ENCODE results near the gene ADAMTS15. TPM values are rescaled to one million over a fixed set of nuclear protein-coding genes. Genes with fewer than 3 reads are reported as not detected.

The ADAMTS15 gene
- polyA plus RNA-seq, 1 experiment, result 5.6 TPM

DNA sequence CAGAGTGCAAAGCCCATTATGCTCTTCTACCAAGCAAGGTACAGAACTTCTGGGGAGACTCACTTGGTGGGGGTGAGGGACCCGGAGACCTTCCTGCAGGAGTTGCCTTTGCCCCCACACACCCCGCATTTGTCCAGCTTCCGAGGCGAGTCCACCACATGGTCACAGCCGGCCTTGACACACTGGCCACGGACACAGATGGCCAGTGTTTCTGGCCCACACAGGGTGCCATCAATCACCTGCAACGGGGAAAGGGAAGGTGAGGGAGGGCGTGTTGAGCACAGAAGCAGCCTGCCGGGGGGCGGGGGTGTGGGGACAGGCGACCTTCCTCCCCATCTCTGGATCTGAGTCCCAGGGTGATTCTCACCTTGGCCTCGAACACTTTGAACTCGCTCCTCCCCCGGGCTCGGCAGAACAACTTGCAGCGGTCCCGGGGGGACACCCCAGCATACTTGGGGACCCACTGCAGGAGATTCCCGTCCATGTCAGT, 40.0 kb upstream of the ADAMTS15 start:
- no peak for DNase-seq (ENCODE audit: low read depth)
- no peak overlapping the region for H3K4me3 ChIP-seq (ENCODE audit: low read depth, low read length)
- ChIA-PET CTCF (interaction anchor here (0.7 to 2.1 kb wide), 8 partner anchors 10 to 486 kb away, joined by 3 to 10 read pairs (median 4); no protein-coding TSS in a partner anchor), POLR2A (interaction anchor here (0.9 kb wide), 1 partner anchor 9 kb away, joined by 3 read pairs; no protein-coding TSS in a partner anchor)
- peaks cover 2% of the 10 kb centered on the region; the same call in 1 of the 2 replicates for H3K27me3 ChIP-seq (ENCODE audit: control insufficient read depth, insufficient read depth, low read length)
- no peaks in the 10 kb centered on the region for H3K36me3 ChIP-seq (ENCODE audit: control insufficient read depth, insufficient read depth, low read length)
- TF ChIP-seq, protein P1, sequence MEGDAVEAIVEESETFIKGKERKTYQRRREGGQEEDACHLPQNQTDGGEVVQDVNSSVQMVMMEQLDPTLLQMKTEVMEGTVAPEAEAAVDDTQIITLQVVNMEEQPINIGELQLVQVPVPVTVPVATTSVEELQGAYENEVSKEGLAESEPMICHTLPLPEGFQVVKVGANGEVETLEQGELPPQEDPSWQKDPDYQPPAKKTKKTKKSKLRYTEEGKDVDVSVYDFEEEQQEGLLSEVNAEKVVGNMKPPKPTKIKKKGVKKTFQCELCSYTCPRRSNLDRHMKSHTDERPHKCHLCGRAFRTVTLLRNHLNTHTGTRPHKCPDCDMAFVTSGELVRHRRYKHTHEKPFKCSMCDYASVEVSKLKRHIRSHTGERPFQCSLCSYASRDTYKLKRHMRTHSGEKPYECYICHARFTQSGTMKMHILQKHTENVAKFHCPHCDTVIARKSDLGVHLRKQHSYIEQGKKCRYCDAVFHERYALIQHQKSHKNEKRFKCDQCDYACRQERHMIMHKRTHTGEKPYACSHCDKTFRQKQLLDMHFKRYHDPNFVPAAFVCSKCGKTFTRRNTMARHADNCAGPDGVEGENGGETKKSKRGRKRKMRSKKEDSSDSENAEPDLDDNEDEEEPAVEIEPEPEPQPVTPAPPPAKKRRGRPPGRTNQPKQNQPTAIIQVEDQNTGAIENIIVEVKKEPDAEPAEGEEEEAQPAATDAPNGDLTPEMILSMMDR (IDR thresholded peaks at IDR 0.05; ENCODE audit: insufficient read depth, low read depth, low read length), result no peak

DNA sequence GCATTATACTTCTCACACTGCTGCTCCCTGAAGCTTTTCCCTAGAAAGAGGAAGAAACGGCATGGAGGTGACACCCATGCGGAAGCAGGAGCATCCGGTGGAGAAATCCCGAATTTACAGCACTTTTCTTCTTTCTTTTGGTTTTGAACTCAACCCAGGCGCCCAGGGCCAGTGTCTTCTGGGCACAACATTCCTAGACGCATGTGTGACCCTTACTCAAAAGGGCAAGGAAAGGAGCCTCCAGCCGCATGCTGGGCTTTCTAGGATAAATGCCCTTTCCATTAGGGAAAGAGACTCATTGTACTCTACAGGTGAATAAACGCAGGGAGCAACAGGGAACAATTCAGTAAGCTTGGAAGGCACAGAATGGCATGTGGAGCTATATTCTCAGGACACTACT, 39.5 kb upstream of the ADAMTS15 start:
- CTCF ChIA-PET, result interaction anchor here (1.4 to 2.0 kb wide), 2 partner anchors 22 to 485 kb away, joined by 8 to 10 read pairs; no protein-coding TSS in a partner anchor
- Histone ChIP-seq H3K36me3 (ENCODE audit: control insufficient read depth, insufficient read depth, low read length) (no peaks in the 10 kb centered on the region), H3K27me3 (ENCODE audit: control insufficient read depth, insufficient read depth, low read length) (peaks cover 2% of the 10 kb centered on the region; the same call in 1 of the 2 replicates), H3K4me3 (ENCODE audit: low read depth, low read length) (no peak overlapping the region)
- POLR2A ChIA-PET, result no interaction called here
- TF ChIP-seq, protein P1 (IDR thresholded peaks at IDR 0.05; ENCODE audit: insufficient read depth, low read depth, low read length), result no peak
- DNase-seq (ENCODE audit: low read depth), result no peak

DNA sequence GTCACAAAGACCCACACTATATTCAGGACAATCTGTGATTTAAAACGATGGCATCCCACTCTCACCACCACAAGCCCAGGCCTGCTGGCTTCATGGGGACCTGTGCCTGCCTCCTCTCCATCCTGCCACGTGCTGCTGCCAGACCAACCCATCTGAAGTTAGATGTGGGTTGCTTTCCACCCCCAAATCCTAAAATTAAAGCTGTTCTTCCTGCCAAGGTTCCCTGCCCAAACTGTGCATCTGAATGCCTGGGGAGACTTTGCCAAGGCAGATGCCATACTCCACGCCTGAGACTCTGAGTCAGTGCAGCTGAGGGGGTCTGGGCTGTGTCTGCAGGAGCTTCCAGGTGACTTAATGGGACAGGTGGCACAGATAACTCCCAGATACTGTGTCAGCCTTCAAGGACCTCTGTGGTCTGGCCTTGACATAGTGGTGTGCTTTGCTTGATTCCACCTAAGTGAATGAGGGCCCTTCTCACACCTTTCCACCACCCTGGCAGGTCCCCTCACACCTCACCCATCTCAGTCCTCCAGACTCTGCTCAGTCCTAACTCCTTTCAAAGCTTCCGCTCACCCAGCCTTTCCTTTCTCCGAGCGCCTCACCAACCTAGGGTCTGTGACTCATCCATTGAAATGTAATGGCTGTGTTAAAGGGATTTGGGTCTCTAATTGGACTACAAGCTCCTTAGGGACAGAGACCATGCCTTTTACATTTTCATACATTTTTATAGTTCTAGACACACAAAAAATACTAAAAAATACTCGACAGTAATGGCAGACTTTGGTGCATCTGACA, 38.7 kb upstream of the ADAMTS15 start:
- TF ChIP-seq, protein P1 (IDR thresholded peaks at IDR 0.05; ENCODE audit: insufficient read depth, low read depth, low read length), result no peak
- Histone ChIP-seq H3K36me3 (ENCODE audit: control insufficient read depth, insufficient read depth, low read length) (no peaks in the 10 kb centered on the region), H3K4me3 (ENCODE audit: low read depth, low read length) (no peak overlapping the region), H3K27me3 (ENCODE audit: control insufficient read depth, insufficient read depth, low read length) (peaks cover 2% of the 10 kb centered on the region; the same call in 1 of the 2 replicates)
- POLR2A ChIA-PET, result no interaction called here
- CTCF ChIA-PET, result interaction anchor here (2.0 kb wide), 1 partner anchor 484 kb away, joined by 8 read pairs; no protein-coding TSS in a partner anchor
- DNase-seq (ENCODE audit: low read depth), result no peak

- Histone ChIP-seq H3K36me3 (ENCODE audit: control insufficient read depth, insufficient read depth, low read length) (no peaks in the 10 kb centered on the region), H3K27me3 (ENCODE audit: control insufficient read depth, insufficient read depth, low read length) (peaks cover 4% of the 10 kb centered on the region), H3K4me3 (ENCODE audit: low read depth, low read length) (no peak overlapping the region)
- POLR2A ChIA-PET, result no interaction called here
- CTCF ChIA-PET, result no interaction called here
- DNase-seq (ENCODE audit: low read depth), result no peak
- TF ChIP-seq, protein P1 (IDR thresholded peaks at IDR 0.05; ENCODE audit: insufficient read depth, low read depth, low read length), result no peak
Observed at GRCh38 chr11:130411223-130411622, 37.2 kb upstream of the ADAMTS15 start.

- ChIA-PET CTCF (interaction anchor here (1.0 to 1.3 kb wide), 4 partner anchors 10 to 482 kb away, joined by 3 to 5 read pairs (median 4); no protein-coding TSS in a partner anchor), POLR2A (interaction anchor here (0.6 kb wide), 1 partner anchor 439 kb away, joined by 5 read pairs; no protein-coding TSS in a partner anchor)
- no peak for DNase-seq (ENCODE audit: low read depth)
- Histone ChIP-seq H3K4me3 (ENCODE audit: low read depth, low read length) (no peak overlapping the region), H3K27me3 (ENCODE audit: control insufficient read depth, insufficient read depth, low read length) (peaks cover 5% of the 10 kb centered on the region), H3K36me3 (ENCODE audit: control insufficient read depth, insufficient read depth, low read length) (no peaks in the 10 kb centered on the region)
- TF ChIP-seq, protein P1 (IDR thresholded peaks at IDR 0.05; ENCODE audit: insufficient read depth, low read depth, low read length), result no peak
Observed at GRCh38 chr11:130413405-130414106, 34.9 kb upstream of the ADAMTS15 start.
